HepG2 (cell line): ENCODE data around the gene LRP1-AS. TPM values are rescaled to one million over a fixed set of nuclear protein-coding genes. Genes with fewer than 3 reads are reported as not detected.

Source experiments
- AGO1 ChIP-seq: fragments of 200-400 bp; formaldehyde crosslinking; IDR thresholded peaks from 2 replicates; pipeline ENCODE4 v1.6.1; 2017; ENCODE audit warnings: mild to moderate bottlenecking, low read depth, low read length, moderate library complexity; ENCODE audit not compliant: poor library complexity, severe bottlenecking
- CAMTA2 ChIP-seq: sonication (generic); formaldehyde crosslinking; IDR thresholded peaks from 2 replicates; pipeline ENCODE4 v1.4.0; 2020; ENCODE audit warnings: mild to moderate bottlenecking, missing genetic modification reagents, borderline replicate concordance
- IKZF4 ChIP-seq: sonication (generic); formaldehyde crosslinking; IDR thresholded peaks from 2 replicates; pipeline ENCODE4 v1.5.1; 2020; ENCODE audit warnings: borderline replicate concordance, mild to moderate bottlenecking, low read depth, missing genetic modification reagents; ENCODE audit errors: not compliant biosample characterization
- ISL2 ChIP-seq: sonication (generic); formaldehyde crosslinking; IDR thresholded peaks from 2 replicates; pipeline ENCODE4 v1.5.0; 2020; ENCODE audit warnings: missing genetic modification reagents
- KMT2A ChIP-seq: sonication (generic); formaldehyde crosslinking; IDR thresholded peaks from 2 replicates; pipeline ENCODE4 v1.4.0; 2020; ENCODE audit warnings: missing genetic modification reagents
- MTF1 ChIP-seq: sonication (generic); formaldehyde crosslinking; IDR thresholded peaks from 2 replicates; pipeline ENCODE4 v1.5.0; 2020; ENCODE audit warnings: missing genetic modification reagents
- TAF1 ChIP-seq: sonication (generic); formaldehyde crosslinking; IDR thresholded peaks from 2 replicates; pipeline ENCODE4 v1.4.0; 2020; ENCODE audit warnings: missing genetic modification reagents
- ZBTB1 ChIP-seq: sonication (generic); formaldehyde crosslinking; IDR thresholded peaks from 2 replicates; pipeline ENCODE4 v1.4.0; 2020; ENCODE audit warnings: missing genetic modification reagents, borderline replicate concordance
- ZMYM2 ChIP-seq: sonication (generic); formaldehyde crosslinking; IDR thresholded peaks from 2 replicates; pipeline ENCODE4 v1.8.0; 2022; ENCODE audit warnings: mild to moderate bottlenecking, missing genetic modification reagents
- ZNF138 ChIP-seq: sonication (generic); formaldehyde crosslinking; IDR thresholded peaks from 2 replicates; pipeline ENCODE4 v1.5.0; 2020; ENCODE audit warnings: mild to moderate bottlenecking, low read depth, missing genetic modification reagents
- ZNF282 ChIP-seq: fragments of 450-650 bp; IDR thresholded peaks from 2 replicates; pipeline ENCODE4 v1.6.1; 2018; ENCODE audit not compliant: partially characterized antibody
- ZNF337 ChIP-seq: sonication (generic); formaldehyde crosslinking; IDR thresholded peaks from 2 replicates; pipeline ENCODE4 v1.5.1; 2020; ENCODE audit warnings: missing genetic modification reagents, low read depth, mild to moderate bottlenecking, borderline replicate concordance
- ZNF354B ChIP-seq: sonication (generic); formaldehyde crosslinking; IDR thresholded peaks from 2 replicates; pipeline ENCODE4 v1.8.0; 2022; ENCODE audit warnings: mild to moderate bottlenecking, missing genetic modification reagents
- ZNF383 ChIP-seq: sonication (generic); formaldehyde crosslinking; IDR thresholded peaks from 2 replicates; pipeline ENCODE4 v1.4.0; 2020; ENCODE audit warnings: missing genetic modification reagents, mild to moderate bottlenecking, borderline replicate concordance
- ZNF44 ChIP-seq: sonication (generic); formaldehyde crosslinking; IDR thresholded peaks from 2 replicates; pipeline ENCODE4 v1.5.1; 2020; ENCODE audit warnings: mild to moderate bottlenecking, missing genetic modification reagents
- ZNF607 ChIP-seq: sonication (generic); formaldehyde crosslinking; IDR thresholded peaks from 2 replicates; pipeline ENCODE4 v1.5.1; 2020; ENCODE audit warnings: missing genetic modification reagents, mild to moderate bottlenecking, borderline replicate concordance
- ZNF619 ChIP-seq: sonication (generic); formaldehyde crosslinking; IDR thresholded peaks from 2 replicates; pipeline ENCODE4 v1.4.0; 2020; ENCODE audit warnings: mild to moderate bottlenecking, missing genetic modification reagents
- ZNF660 ChIP-seq: sonication (generic); formaldehyde crosslinking; IDR thresholded peaks from 2 replicates; pipeline ENCODE4 v1.5.1; 2020; ENCODE audit warnings: mild to moderate bottlenecking, low read depth, missing genetic modification reagents, borderline replicate concordance
- ZNF83 ChIP-seq: sonication (generic); formaldehyde crosslinking; IDR thresholded peaks from 2 replicates; pipeline ENCODE4 v1.4.0; 2020; ENCODE audit warnings: missing genetic modification reagents, mild to moderate bottlenecking, borderline replicate concordance
- polyA plus RNA-seq, 8 experiments: library from polyadenylated mRNA; depleted of rRNA in 3 of 8; stranded (reverse) in 7 of 8; unstranded in 1 of 8; fragments of >200 nt; fragmentation: Illumina TruSeq in 4 of 8; extraction: Trizol in 4 of 8; gene quantifications; 2 replicates each; pipeline versions ENCODE4 v1.2.1 to v1.2.3, GENCODE V29; 2011 to 2016; ENCODE audit warnings: low read depth in 4 of 8, missing spikeins in 1 of 8, mixed read lengths in 1 of 8; ENCODE audit not compliant: insufficient read depth in 1 of 8
- total RNA-seq, 5 experiments: library from RNA; depleted of rRNA; stranded (reverse); fragments of >200 nt; fragmentation: Illumina TruSeq; extraction: Trizol; gene quantifications; 2 replicates each; pipeline ENCODE4 v1.2.3, GENCODE V29; 2016; ENCODE audit warnings: low read depth in 1 of 5
- TF ChIP-seq, protein P1 (sequence below): IDR thresholded peaks from 2 replicates; pipeline ENCODE4 v1.6.1; 2016; ENCODE audit warnings: missing genetic modification reagents, missing compliant biosample characterization
- TF ChIP-seq, protein P2 (sequence below): sonication (generic); formaldehyde crosslinking; IDR thresholded peaks from 2 replicates; pipeline ENCODE4 v1.5.0; 2020; ENCODE audit warnings: missing genetic modification reagents, mild to moderate bottlenecking, borderline replicate concordance
- TF ChIP-seq, protein P3 (sequence below): sonication (generic); formaldehyde crosslinking; IDR thresholded peaks from 2 replicates; pipeline ENCODE4 v1.4.0; 2020; ENCODE audit warnings: missing genetic modification reagents; ENCODE audit errors: not compliant biosample characterization
- TF ChIP-seq, protein P4 (sequence below): IDR thresholded peaks from 2 replicates; pipeline ENCODE4 v1.6.1; 2016; ENCODE audit warnings: low read depth, borderline replicate concordance
- TF ChIP-seq, protein P5 (sequence below): sonication (generic); formaldehyde crosslinking; IDR thresholded peaks from 2 replicates; pipeline ENCODE4 v1.4.0; 2020; ENCODE audit warnings: missing genetic modification reagents, mild to moderate bottlenecking, borderline replicate concordance
- TF ChIP-seq, protein P6 (sequence below): sonication (generic); formaldehyde crosslinking; IDR thresholded peaks from 2 replicates; pipeline ENCODE4 v1.8.0; 2022; ENCODE audit warnings: missing genetic modification reagents, mild to moderate bottlenecking, moderate library complexity, borderline replicate concordance

The LRP1-AS gene
- total and polyA plus RNA-seq, 2 of the 13 experiments (the other 11 are each of a cell fraction or from before 2014, with no cell fraction given) = 0.20 TPM; not detected in 1

DNA sequence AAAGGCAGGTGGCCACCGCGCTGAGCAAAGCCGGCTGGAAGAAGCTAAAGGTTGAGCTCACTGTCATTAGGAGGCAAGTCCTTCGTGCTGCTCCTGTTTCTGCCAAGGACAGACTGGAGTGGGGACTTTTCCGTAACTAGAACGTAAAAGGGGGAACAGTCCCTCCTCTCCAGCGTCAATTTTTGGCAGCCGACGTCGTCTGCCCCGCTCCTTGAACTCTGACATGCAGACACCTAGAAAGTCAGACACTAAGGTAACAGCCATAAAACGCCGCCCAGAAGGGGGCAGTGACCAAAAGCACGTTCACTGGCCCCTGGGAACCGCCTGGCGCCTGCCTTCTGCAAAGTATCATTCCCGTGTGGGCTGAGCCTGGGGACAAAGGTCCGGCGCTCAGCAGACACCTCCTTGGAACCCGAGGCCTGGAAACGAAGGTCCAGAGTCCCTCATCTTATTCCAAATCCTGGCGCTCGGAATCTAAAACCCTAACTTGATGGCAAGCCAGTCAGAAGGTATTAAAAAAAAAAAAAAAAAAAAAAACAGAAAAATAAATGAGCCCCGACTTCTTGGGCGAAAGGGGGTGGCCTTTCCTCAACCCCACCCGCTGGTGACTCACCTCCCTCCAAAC, 20.2 kb downstream of the LRP1-AS start (continued):
- no peak for TF ChIP-seq ZNF619 (CRISPR knock-in tag)
- no peak for TF ChIP-seq ZNF607 (CRISPR knock-in tag)
- TF ChIP-seq, protein P1, sequence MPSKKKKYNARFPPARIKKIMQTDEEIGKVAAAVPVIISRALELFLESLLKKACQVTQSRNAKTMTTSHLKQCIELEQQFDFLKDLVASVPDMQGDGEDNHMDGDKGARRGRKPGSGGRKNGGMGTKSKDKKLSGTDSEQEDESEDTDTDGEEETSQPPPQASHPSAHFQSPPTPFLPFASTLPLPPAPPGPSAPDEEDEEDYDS = peak; percentile 48
- TF ChIP-seq, protein P2, sequence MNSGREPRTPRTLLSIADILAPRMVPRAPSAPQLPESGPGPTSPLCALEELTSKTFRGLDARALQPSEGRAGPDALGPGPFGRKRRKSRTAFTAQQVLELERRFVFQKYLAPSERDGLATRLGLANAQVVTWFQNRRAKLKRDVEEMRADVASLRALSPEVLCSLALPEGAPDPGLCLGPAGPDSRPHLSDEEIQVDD (CRISPR knock-in tag) = no peak
- TF ChIP-seq AGO1 = no peak
- TF ChIP-seq ZNF83 (CRISPR knock-in tag) = no peak
- no peak for TF ChIP-seq ZNF337 (CRISPR knock-in tag)
- no peak for TF ChIP-seq ZNF660
- no peak for TF ChIP-seq CAMTA2
- TF ChIP-seq ZNF282 = no peak
- TF ChIP-seq ZNF44 (CRISPR knock-in tag) = no peak
- no peak for TF ChIP-seq ZNF138 (CRISPR knock-in tag)
- TF ChIP-seq, protein P3, sequence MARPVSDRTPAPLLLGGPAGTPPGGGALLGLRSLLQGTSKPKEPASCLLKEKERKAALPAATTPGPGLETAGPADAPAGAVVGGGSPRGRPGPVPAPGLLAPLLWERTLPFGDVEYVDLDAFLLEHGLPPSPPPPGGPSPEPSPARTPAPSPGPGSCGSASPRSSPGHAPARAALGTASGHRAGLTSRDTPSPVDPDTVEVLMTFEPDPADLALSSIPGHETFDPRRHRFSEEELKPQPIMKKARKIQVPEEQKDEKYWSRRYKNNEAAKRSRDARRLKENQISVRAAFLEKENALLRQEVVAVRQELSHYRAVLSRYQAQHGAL = peak; percentile 33
- TF ChIP-seq ZNF354B (CRISPR knock-in tag) = no peak
- no peak for TF ChIP-seq ZNF383 (CRISPR knock-in tag)
- TF ChIP-seq, protein P4, sequence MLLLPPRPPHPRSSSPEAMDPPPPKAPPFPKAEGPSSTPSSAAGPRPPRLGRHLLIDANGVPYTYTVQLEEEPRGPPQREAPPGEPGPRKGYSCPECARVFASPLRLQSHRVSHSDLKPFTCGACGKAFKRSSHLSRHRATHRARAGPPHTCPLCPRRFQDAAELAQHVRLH = peak; percentile 48; the same call in 1 of the 2 replicates
- TF ChIP-seq ISL2 (CRISPR knock-in tag) = peak; percentile 66
- no peak for TF ChIP-seq ZMYM2
- TF ChIP-seq ZBTB1 = no peak
- TF ChIP-seq, protein P5, sequence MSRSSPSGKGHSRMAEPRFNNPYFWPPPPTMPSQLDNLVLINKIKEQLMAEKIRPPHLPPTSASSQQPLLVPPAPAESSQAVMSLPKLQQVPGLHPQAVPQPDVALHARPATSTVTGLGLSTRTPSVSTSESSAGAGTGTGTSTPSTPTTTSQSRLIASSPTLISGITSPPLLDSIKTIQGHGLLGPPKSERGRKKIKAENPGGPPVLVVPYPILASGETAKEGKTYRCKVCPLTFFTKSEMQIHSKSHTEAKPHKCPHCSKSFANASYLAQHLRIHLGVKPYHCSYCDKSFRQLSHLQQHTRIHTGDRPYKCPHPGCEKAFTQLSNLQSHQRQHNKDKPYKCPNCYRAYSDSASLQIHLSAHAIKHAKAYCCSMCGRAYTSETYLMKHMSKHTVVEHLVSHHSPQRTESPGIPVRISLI (CRISPR knock-in tag) = peak; percentile 36; the same call in 1 of the 2 replicates
- no peak for TF ChIP-seq KMT2A (CRISPR knock-in tag)
- TF ChIP-seq, protein P6, sequence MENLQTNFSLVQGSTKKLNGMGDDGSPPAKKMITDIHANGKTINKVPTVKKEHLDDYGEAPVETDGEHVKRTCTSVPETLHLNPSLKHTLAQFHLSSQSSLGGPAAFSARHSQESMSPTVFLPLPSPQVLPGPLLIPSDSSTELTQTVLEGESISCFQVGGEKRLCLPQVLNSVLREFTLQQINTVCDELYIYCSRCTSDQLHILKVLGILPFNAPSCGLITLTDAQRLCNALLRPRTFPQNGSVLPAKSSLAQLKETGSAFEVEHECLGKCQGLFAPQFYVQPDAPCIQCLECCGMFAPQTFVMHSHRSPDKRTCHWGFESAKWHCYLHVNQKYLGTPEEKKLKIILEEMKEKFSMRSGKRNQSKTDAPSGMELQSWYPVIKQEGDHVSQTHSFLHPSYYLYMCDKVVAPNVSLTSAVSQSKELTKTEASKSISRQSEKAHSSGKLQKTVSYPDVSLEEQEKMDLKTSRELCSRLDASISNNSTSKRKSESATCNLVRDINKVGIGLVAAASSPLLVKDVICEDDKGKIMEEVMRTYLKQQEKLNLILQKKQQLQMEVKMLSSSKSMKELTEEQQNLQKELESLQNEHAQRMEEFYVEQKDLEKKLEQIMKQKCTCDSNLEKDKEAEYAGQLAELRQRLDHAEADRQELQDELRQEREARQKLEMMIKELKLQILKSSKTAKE (CRISPR knock-in tag) = peak; percentile 31; the same call in 1 of the 2 replicates
- TF ChIP-seq MTF1 (CRISPR knock-in tag) = no peak
- peak; percentile 16; the same call in 1 of the 2 replicates for TF ChIP-seq TAF1 (CRISPR knock-in tag)
- TF ChIP-seq IKZF4 (CRISPR knock-in tag) = no peak
